Loucy (cell line): ENCODE measurements around the gene TYW1.
"Not testable (repeated sequence)": the region's sequence is repeated elsewhere in the genome, so short reads cannot be mapped to it uniquely, and the experiment has no call there.

ENCODE experiments used
- EZH2phosphoT487 ChIP-seq: fragments of 200-600 bp; IDR thresholded peaks from 2 replicates; pipeline ENCODE4 v1.6.1; 2018; ENCODE audit warnings: antibody characterized with exemption, mild to moderate bottlenecking, moderate library complexity, borderline replicate concordance
- TF ChIP-seq, protein P1 (sequence below): fragments of 200-600 bp; sonication (generic); conservative IDR thresholded peaks from 2 replicates; pipeline ENCODE4 v1.5.1; 2014; ENCODE audit warnings: mild to moderate bottlenecking, antibody characterized with exemption, low read length

DNA sequence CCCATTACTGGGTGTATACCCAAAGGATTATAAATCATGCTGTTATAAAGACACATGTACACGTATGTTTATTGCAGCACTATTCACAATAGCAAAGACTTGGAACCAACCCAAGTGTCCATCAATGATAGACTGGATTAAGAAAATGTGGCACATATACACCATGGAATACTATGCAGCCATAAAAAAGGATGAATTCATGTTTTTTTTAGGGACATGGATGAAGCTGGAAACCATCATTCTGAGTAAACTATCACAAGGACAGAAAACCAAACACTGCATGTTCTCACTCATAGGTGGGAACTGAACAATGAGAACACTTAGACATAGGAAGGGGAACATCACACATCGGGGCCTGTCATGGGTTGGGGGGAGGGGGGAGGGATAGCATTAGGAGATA is 94.4 kb downstream of the TYW1 start:
- TF ChIP-seq, protein P1, sequence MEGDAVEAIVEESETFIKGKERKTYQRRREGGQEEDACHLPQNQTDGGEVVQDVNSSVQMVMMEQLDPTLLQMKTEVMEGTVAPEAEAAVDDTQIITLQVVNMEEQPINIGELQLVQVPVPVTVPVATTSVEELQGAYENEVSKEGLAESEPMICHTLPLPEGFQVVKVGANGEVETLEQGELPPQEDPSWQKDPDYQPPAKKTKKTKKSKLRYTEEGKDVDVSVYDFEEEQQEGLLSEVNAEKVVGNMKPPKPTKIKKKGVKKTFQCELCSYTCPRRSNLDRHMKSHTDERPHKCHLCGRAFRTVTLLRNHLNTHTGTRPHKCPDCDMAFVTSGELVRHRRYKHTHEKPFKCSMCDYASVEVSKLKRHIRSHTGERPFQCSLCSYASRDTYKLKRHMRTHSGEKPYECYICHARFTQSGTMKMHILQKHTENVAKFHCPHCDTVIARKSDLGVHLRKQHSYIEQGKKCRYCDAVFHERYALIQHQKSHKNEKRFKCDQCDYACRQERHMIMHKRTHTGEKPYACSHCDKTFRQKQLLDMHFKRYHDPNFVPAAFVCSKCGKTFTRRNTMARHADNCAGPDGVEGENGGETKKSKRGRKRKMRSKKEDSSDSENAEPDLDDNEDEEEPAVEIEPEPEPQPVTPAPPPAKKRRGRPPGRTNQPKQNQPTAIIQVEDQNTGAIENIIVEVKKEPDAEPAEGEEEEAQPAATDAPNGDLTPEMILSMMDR = not testable (repeated sequence)
- not testable (repeated sequence) for TF ChIP-seq EZH2phosphoT487
